HEK293 (cell line): ENCODE results near the gene IFNLR1.
A peak's percentile ranks its signal among the peaks of the same experiment; 100 is the strongest.

ENCODE experiments used
- IKZF3 ChIP-seq: fragments of 450-650 bp; IDR thresholded peaks from 2 replicates; pipeline ENCODE4 v1.5.0; 2018; ENCODE audit warnings: missing biosample characterization, mild to moderate bottlenecking, missing genetic modification characterization, moderate library complexity
- KLF10 ChIP-seq: fragments of 450-650 bp; IDR thresholded peaks from 2 replicates; pipeline ENCODE4 v1.5.1; 2018; ENCODE audit warnings: missing biosample characterization, mild to moderate bottlenecking, missing genetic modification characterization
- PRDM10 ChIP-seq: fragments of 450-650 bp; formaldehyde crosslinking; IDR thresholded peaks from 2 replicates; pipeline ENCODE4 v1.5.1; 2016; ENCODE audit warnings: missing biosample characterization, missing genetic modification characterization
- ZBTB20 ChIP-seq: fragments of 450-650 bp; formaldehyde crosslinking; IDR thresholded peaks from 2 replicates; pipeline ENCODE4 v1.5.1; 2016; ENCODE audit warnings: missing biosample characterization, missing genetic modification characterization
- ZBTB48 ChIP-seq: fragments of 450-650 bp; formaldehyde crosslinking; IDR thresholded peaks from 2 replicates; pipeline ENCODE4 v1.5.1; 2016; ENCODE audit warnings: missing biosample characterization, missing genetic modification characterization
- ZNF157 ChIP-seq: fragments of 450-650 bp; formaldehyde crosslinking; IDR thresholded peaks from 2 replicates; pipeline ENCODE4 v1.5.1; 2016; ENCODE audit warnings: missing biosample characterization, missing genetic modification characterization
- ZNF174 ChIP-seq: fragments of 450-650 bp; formaldehyde crosslinking; IDR thresholded peaks from 2 replicates; pipeline ENCODE4 v1.5.0; 2017; ENCODE audit warnings: missing biosample characterization, mild to moderate bottlenecking, missing genetic modification characterization
- ZNF18 ChIP-seq: fragments of 450-650 bp; formaldehyde crosslinking; IDR thresholded peaks from 2 replicates; pipeline ENCODE4 v1.5.1; 2016; ENCODE audit warnings: missing biosample characterization, missing genetic modification characterization
- ZNF24 ChIP-seq: fragments of 450-650 bp; formaldehyde crosslinking; IDR thresholded peaks from 2 replicates; pipeline ENCODE4 v1.5.1; 2016; ENCODE audit warnings: missing biosample characterization, missing genetic modification characterization
- ZNF266 ChIP-seq: fragments of 450-650 bp; formaldehyde crosslinking; IDR thresholded peaks from 2 replicates; pipeline ENCODE4 v1.5.1; 2016; ENCODE audit warnings: missing biosample characterization, missing genetic modification characterization, low read depth
- ZNF335 ChIP-seq: fragments of 450-650 bp; formaldehyde crosslinking; conservative IDR thresholded peaks from 2 replicates; pipeline ENCODE4 v1.5.1; 2016; ENCODE audit warnings: missing biosample characterization, missing genetic modification characterization
- ZNF37A ChIP-seq: fragments of 450-650 bp; IDR thresholded peaks from 2 replicates; pipeline ENCODE4 v1.5.1; 2018; ENCODE audit warnings: missing biosample characterization, missing genetic modification characterization
- ZNF394 ChIP-seq: fragments of 450-650 bp; formaldehyde crosslinking; IDR thresholded peaks from 2 replicates; pipeline ENCODE4 v1.5.1; 2016; ENCODE audit warnings: missing biosample characterization, missing genetic modification characterization, mild to moderate bottlenecking, moderate library complexity, borderline replicate concordance
- ZNF501 ChIP-seq: fragments of 450-650 bp; formaldehyde crosslinking; IDR thresholded peaks from 2 replicates; pipeline ENCODE4 v1.5.1; 2016; ENCODE audit warnings: missing biosample characterization, missing genetic modification characterization
- ZNF558 ChIP-seq: fragments of 450-650 bp; formaldehyde crosslinking; IDR thresholded peaks from 2 replicates; pipeline ENCODE4 v1.5.1; 2016; ENCODE audit warnings: missing biosample characterization, missing genetic modification characterization
- ZNF560 ChIP-seq: fragments of 450-650 bp; formaldehyde crosslinking; IDR thresholded peaks from 2 replicates; pipeline ENCODE4 v1.5.1; 2017; ENCODE audit warnings: missing biosample characterization, missing genetic modification characterization, borderline replicate concordance
- ZNF624 ChIP-seq: fragments of 450-650 bp; formaldehyde crosslinking; IDR thresholded peaks from 2 replicates; pipeline ENCODE4 v1.5.1; 2017; ENCODE audit warnings: missing biosample characterization, missing genetic modification characterization
- ZNF692 ChIP-seq: fragments of 450-650 bp; formaldehyde crosslinking; IDR thresholded peaks from 2 replicates; pipeline ENCODE4 v1.5.1; 2016; ENCODE audit warnings: missing biosample characterization, missing genetic modification characterization
- ZNF701 ChIP-seq: fragments of 450-650 bp; formaldehyde crosslinking; IDR thresholded peaks from 2 replicates; pipeline ENCODE4 v1.5.1; 2016; ENCODE audit warnings: missing biosample characterization, missing genetic modification characterization
- ZNF837 ChIP-seq: fragments of 450-650 bp; formaldehyde crosslinking; IDR thresholded peaks from 2 replicates; pipeline ENCODE4 v1.5.1; 2016; ENCODE audit warnings: missing biosample characterization, missing genetic modification characterization
- ZSCAN5A ChIP-seq: fragments of 450-650 bp; formaldehyde crosslinking; IDR thresholded peaks from 2 replicates; pipeline ENCODE4 v1.5.1; 2016; ENCODE audit warnings: missing biosample characterization, missing genetic modification characterization

IFNLR1 gene

GRCh38 chr1:24235921-24236788 lies 49.1 kb upstream of the IFNLR1 start (continued):
- TF ChIP-seq ZNF174 (tag by site-specific recombination): no peak
- TF ChIP-seq ZNF18 (tag by site-specific recombination): no peak
- no peak for TF ChIP-seq IKZF3 (tag by site-specific recombination)
- TF ChIP-seq ZNF701 (tag by site-specific recombination): no peak
- TF ChIP-seq ZNF692 (tag by site-specific recombination): 0 out of 2 replicates have a peak, but pooled peaks have one; percentile 38
- no peak for TF ChIP-seq ZNF37A (tag by site-specific recombination)
- peak; percentile 30; the same call in 1 of the 2 replicates for TF ChIP-seq ZBTB20 (tag by site-specific recombination)
- no peak for TF ChIP-seq ZNF558
- TF ChIP-seq ZSCAN5A (tag by site-specific recombination): no peak
- no peak for TF ChIP-seq ZBTB48 (tag by site-specific recombination)
- TF ChIP-seq ZNF501 (tag by site-specific recombination): no peak
- no peak for TF ChIP-seq ZNF560 (tag by site-specific recombination)
- TF ChIP-seq ZNF624 (tag by site-specific recombination): no peak
- no peak for TF ChIP-seq ZNF837 (tag by site-specific recombination)
- no peak for TF ChIP-seq ZNF394 (tag by site-specific recombination)
- no peak for TF ChIP-seq KLF10 (tag by site-specific recombination)
- TF ChIP-seq ZNF157: no peak
- peak; percentile 87 for TF ChIP-seq PRDM10 (tag by site-specific recombination)
- no peak for TF ChIP-seq ZNF24 (tag by site-specific recombination)
- no peak for TF ChIP-seq ZNF335 (tag by site-specific recombination)
- TF ChIP-seq ZNF266 (tag by site-specific recombination): no peak
- TF ChIP-seq, all 188 proteins: peak for 10
